Suppressor macrophage (primary cell): ENCODE data around the gene TMEM138.
A peak's percentile ranks its signal among the peaks of the same experiment; 100 is the strongest.
"Not testable (repeated sequence)": the region's sequence is repeated elsewhere in the genome, so short reads cannot be mapped to it uniquely, and the experiment has no call there.

Source experiments
- DNase-seq, 4 experiments: peaks; one replicate each; pipeline ENCODE4 v3.0.0-alpha.2; 2020 to 2022

Gene TMEM138

DNA sequence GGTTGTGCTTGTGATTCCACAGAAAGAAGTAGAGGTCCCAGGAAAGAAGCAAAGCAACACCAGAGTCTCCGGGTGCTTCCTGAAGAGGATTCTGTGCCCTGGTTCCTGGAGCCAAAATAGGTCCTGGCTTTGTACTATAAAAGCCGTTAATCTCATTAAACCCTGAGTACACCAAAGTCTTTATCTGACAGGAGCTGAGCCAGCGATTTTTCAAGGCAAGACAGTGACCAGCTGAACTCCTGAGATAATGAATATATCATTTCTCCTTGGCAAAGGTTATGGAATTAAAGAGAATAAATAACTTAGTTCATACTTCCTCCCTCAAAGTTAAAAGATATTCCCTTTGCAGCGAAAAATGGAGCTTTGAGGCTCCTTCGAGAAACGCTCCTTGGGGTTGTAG is 5.2 kb downstream of the TMEM138 start:
- DNase-seq, result no peak

DNA sequence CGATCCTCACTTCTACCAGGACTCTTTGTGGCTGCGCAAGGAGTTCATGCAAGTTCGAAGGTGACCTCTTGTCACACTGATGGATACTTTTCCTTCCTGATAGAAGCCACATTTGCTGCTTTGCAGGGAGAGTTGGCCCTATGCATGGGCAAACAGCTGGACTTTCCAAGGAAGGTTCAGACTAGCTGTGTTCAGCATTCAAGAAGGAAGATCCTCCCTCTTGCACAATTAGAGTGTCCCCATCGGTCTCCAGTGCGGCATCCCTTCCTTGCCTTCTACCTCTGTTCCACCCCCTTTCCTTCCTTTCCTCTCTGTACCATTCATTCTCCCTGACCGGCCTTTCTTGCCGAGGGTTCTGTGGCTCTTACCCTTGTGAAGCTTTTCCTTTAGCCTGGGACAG is 6.5 kb downstream of the TMEM138 start:
- DNase-seq, result peak in 3 of 4 experiments; percentile 31 to 67 (median 50)

DNA sequence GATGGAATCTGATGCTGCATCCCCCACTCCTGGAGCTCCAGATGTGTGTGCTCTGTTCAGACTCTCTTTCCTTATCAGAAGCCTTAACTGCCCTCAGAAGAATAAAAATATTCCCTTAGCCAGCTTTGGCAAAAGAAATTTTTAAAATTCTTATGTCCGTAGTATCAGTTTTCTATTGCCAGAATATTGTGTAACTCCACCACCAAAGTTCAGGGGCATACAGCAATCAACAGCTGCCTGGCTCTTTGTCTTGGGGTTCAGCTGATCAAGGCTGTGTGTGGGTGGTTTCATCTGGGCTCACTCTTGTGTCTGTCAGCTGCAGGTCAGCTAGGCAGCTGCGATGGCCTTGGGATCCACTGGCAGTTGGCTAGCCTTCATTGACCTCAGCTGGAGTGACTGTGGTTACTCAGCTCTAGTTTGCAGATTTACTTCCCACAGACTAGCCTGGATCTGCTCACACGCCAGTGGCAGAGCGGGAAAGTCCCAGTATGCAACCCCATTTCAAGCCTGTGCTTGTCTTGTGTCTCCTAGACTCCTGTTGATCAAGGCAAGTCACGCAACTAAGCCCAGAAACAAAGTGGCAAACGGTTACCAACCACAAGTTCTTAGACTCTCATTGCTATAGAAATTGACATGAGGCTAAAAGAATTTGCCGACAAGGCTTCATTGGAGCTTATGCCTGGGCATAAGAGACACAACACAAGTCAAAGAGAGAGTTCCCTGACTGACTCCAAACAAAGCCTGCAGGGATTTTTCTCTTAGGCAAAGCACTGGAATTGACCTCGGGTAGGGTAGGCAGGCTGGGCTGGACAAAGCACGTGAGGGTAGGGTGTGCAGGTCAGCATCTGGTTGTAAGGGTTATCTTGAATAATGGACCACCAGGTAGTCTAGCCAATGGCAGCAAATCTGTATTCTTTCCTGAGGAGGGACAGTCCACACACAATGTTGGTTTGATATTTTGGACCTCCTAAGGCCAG is 7.5 kb downstream of the TMEM138 start:
- peak; percentile 88 to 97 (median 94) for DNase-seq

DNA sequence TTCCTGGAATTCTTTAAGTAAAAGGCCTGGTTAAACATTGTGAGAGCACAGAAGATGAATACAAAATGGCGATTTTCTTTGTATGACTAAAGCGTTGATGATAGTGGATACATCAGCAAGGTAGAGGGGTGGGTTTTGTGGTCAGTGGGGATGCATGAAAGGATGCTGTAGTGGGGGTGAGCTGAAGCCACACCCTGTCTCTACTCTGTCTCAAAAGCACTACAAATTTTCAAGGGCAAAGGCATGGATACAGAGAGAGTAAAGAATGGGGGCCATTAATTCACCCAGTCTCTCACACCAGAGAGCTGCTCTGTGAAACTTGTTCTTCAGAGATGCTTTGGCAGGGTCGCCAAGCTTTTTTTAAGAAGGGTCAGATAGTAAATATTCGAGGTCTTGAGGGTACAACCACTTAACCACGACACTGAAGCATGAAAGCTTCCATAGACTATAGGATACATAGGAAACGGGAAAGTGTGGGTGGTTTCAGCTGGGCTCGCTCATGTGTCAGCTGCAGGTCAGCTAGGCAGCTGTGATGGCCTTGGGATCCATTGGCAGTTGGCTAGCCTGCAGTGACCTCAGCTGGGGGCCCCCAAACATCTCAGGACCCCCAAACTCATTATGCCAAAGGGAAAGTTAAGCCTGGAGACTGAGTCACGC is 8.3 kb downstream of the TMEM138 start:
- DNase-seq, result peak in 3 of 4 experiments; percentile 37 to 59 (median 42)

DNA sequence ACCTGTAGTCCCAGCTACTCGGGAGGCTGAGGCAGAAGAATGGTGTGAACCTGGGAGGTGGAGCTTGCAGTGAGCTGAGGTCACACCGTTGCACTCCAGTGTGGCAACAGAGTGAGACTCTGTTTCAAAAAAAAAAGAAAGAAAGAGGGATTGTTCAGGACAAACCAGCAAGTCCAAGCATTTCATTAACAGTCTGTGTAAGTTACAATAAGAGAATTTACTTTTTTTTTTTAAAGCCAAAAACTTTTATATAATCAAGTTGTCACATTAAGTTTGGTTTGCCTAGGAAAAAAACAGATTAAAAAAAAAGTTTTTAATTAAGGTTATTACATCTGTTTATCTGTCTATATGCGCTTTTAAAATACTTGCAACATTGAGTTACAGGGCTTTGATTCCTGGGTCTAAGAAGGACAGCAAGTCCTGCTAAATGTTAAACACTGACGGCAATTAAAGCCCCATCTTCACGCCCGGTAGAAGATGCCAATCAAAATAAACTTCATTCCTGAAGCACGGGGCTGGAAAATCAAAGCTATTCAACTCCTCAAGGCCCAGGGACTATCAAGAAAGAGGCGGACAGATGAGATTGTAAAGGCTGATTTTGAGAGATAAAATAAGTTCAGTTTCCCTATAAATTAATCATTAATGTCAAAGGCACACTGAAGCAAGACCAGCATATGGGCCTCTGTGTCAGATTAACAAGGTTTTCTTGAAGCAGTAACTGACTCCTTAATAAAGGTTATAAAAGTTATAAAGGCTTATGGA is 10.7 kb downstream of the TMEM138 start:
- no peak for DNase-seq

DNA sequence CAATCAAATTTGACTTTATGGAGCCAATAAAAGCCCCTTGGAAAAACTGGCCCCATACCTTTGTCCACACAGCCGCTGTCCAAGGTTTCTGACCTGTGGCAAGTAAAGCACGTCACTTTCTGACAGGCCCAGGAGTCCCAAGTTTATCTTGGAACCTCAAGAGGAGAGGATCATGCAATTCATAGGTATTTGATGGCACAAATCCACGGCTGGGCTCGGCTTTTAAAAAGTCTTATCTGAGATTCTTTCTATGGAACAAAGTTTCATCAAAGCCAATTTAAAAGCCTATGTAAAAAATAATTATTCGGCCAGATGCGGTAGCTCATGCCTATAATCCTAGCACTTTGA is 13.6 kb downstream of the TMEM138 start:
- DNase-seq, result no peak

DNA sequence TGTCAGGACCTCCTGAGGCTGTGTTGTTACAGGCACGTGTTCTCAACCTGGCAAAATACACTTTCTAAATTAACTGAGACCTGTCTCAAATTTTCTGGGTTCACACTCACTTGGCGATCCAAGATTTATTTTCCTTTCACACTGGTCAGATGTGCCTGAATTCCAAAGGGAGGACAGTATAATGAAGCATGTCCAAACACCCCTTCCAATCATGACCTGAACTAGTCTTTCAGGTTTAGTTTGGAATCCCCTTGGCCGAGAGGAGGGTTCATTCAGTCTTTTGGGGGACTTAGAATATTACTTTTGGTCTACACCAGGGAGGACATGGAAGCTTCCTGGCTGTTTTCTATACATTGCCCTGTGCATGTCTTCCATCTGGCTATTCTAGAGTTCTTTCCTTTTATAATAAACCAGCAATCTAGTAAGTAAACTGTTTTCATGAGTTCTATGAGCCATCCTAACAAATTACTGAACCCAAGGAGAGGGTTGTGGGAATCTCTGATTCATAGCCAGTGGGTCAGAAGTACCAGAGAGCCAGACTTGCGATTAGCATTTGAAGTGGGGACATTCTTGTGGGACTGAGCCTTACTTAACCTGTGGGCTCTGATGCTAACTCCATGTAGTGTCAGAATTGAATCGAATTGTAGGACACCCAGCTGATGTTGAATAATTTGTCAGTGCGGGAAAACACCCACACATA is 15.4 kb downstream of the TMEM138 start:
- peak in 1 of 4 experiments; percentile 43 for DNase-seq

DNA sequence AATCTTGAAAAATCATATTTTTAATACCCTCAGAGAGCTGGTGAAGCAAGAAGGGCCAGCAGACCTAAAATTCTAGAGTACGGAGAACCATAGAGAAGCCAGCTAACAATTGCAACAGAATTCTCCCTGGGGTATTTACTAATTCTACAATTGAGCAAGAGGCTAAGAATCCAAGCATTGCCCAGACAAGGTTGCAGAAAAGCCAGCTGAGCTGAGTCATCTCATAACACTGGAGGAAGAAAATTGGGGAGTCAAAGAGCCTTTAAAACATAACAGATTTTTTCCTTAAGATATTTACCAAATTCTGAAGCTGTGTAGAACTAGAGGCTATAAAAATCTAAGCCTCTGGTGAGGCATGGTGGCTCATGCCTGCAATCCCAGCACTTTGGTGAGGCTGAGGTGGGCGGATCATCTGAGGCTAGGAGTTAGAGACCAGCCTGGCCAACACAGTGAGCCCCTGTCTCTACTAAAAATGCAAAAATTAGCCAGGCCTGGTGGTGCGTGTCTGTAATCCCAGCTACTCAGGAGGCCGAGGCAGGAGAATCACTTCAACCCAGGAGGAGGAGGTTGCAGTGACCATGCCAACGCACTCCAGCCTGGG is 16.6 kb downstream of the TMEM138 start:
- peak; percentile 77 to 95 (median 88) for DNase-seq

DNA sequence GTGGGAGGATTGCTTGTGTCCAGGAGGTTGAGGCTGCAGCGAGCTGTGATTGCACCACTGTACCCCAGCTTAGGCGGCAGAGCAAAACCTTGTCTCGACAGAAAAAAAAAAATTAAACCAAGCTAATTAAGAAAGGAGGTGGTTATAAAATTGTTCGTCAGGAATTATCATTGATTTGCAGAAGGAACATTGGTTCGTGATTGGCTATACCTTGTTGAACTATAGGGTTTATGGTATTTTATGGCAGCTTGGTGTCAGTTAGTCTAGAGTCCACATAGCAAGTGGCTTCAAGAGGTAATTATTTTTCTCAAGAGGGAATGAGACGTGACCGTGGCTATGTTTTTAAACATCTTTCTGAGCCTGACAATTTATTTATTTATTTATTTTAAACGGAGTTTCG is 18.7 kb downstream of the TMEM138 start:
- no peak for DNase-seq

DNA sequence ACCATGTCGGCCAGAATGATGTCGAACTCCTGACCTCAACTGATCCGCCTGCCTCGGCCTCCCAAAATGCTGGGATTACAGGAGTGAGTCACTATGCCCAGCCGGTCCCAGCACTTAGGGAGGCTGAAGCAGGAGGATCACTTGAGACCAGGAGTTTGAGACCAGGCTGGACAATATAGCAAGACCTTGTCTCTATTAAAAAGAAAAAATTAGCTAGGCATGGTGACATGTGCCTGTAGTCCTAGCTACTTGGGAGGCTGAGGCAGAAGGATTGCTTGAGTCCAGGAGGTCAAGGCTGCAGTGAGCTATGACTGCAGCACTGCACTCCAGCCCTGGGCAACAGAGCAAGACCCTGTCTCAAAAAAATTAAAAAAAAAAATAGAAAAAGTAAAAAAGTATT is 21.7 kb downstream of the TMEM138 start:
- not testable (repeated sequence) for DNase-seq

DNA sequence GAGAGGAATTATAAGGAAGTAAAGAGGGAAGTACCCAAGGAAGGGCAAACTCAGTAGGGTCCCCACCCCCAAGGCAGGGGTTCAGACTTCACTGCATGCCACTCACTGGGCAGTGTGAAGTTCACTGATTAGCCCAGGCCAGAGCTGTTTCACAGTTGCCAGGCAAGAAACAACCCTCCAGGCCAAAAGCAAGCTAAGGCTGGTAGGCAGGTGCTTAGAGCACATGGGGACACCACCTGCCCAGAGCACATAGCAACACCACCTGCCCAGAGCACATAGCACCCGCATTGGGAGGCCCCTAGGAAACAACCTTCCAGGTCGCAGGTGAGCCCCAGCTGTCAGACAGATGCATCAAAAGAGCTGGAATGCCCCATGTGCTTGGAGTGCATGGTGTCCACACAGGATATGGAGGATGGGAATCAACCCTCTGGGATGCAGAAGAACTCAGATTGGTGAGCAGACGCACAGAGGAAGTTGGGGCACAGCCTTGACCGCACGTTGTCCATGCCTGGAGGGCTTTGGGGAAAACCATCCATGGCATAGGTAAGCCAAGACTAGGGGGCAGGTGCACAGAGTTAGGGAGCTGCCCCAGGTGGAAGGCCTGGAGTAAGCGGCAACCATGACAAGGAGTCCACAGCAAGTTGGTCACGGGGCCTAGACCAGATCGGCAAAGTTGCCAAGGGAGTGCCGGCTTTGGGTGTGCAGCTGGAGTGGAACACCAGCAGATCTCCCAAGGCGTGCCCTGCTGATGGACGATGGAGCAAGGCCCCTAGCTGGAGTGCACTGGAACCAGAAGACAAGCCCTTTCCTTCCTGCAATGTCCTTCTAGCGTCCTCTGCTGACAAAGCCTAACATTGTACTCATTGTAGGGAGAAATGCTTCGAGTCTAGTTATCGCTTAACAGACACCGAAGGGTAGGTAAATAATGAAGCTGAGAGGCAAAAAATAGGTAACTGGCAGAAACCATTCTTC is 22.4 kb downstream of the TMEM138 start:
- DNase-seq, result peak; percentile 26 to 63 (median 50)

DNA sequence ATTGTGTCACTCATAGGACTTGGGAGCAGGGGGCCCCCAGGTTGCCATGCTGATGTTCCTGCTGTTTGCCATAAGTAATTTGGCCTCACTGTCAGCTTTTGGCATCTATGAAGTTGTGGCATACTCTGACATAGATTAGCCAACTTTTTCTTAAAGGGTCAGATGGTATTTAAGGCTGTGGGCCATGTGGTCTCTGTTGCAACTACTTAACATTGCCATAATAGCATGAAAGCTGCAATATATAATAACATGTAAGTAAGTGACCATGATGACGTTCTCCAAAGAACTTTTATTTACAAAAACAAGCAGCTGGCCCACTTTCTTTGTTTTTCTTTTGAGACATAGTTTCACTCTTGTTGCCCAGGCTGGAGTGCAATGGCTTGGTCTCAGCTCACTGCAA is 28.0 kb downstream of the TMEM138 start:
- no peak for DNase-seq

DNA sequence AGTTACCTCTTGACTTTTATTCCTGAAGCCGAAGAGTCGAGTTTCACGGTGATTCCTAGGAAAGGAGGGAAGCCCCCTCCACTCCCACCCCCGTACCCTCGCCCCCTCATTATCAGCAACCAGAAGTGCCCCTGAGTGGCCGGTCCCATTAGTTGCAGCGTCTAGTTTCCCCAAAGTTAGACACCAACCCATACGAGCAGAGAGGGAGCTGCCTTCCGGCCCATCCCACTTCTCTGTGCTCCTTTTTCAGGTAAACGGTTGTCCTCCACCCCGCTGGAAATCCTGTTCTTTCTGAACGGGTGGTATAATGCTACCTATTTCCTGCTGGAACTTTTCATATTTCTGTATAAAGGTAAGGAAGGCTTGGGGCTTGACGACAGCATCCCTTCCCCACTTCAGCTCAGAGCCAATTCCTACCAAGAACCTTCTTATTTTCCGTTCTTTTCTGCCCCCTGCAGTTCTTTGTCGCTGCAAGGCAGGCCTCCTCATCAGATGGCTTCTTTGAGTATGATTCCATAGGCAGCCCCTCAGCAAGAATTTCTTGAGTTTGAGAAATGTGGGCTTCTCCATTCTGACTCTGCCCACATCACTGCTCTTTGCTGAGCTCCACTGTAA is 30.9 kb downstream of the TMEM138 start:
- peak in 1 of 4 experiments; percentile 26 for DNase-seq

DNA sequence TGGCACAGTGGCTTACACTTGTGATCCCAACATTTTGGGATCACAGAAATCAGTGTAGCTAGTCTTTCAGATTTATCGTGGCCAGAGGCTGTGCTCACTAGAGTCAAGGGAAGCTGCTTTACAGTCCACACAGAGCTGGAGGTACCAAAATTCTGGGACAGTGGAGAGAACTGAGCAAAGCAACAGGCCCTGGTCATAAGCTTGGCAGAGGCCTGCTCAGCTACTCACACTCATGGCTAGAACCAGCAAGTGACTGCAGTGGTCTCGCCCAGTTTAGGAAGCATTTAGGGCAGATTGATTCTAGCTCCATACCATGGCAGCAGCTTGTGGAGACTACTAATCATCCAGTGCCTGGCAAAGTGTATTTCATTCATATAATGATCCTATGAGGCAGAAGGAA is 39.0 kb downstream of the TMEM138 start:
- DNase-seq, result no peak

DNA sequence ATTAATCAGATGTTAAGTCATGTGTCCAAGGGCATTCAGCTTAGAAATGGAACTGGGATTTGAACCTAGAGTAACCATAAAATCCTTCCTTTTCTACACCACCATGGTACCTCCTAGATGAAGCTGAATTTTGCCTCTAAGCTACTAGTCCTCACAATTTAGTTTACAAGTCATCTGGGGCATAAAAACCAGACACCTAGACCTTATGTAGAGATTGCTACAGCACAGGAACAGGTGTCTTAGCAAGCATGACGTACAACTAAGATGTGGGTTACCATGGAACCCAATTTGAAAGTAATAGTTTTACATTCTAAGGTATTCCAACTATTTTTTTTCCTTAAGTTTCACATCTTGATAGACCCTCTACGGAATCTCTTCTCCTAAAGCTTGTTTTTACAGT is 39.4 kb downstream of the TMEM138 start:
- no peak for DNase-seq

DNA sequence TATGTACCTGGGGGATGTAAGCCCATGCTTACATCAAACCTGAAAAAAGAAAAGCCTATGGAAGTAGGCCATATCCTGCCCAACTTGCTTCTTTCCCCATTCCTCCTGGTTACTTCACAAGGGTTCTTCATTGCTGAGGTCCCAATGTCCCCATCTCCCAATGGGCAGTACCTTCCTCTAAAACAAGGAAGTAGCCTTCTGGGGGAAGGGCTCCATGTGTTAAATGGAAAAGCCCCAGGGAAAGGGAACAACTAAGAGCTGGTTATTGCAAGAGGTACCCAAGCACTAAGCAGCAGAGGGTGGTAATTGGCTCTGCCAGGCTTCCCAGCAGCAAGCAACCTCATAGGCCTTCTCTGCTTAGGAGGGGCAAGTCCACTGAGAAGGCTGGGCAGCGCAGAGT is 41.5 kb downstream of the TMEM138 start:
- DNase-seq, result peak; percentile 36 to 71 (median 67)

DNA sequence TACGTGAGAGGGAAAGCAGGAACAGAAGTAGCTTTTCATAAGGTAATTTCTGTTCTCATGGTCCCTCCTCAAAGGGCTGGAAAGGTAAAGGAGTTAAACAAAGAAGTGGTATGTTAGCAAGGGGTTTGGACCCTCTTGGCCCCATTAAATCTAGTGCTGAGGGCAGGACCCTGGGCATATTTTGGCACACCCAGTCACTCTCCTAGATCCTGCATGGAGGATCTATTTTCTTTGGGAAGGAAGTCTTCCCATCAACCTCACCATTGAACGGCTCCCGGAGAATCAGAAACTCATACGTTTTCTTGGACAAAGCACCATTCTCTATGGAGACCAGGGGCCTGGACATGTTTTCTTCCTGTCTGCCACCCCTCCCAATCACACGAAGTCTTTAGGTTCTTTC is 41.9 kb downstream of the TMEM138 start:
- DNase-seq, result no peak

DNA sequence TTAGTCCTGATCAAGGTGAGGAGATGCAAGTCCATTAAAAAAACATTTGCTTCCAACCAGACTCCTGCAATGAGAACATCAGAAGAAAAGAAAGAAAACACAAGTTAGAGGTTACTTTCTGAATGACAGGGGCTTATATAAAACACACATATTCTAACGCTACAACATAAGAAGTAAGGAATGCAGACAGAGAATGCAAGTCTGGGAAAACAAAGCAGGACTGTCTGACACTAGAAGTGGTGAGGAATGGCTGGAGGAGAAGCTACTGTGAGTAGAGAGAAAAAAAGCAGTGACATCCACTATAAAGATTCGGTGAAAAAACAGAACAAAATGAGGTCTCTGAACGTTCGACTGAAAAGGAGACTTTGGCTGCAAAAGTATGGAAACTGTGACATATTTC is 42.5 kb downstream of the TMEM138 start:
- DNase-seq, result no peak

DNA sequence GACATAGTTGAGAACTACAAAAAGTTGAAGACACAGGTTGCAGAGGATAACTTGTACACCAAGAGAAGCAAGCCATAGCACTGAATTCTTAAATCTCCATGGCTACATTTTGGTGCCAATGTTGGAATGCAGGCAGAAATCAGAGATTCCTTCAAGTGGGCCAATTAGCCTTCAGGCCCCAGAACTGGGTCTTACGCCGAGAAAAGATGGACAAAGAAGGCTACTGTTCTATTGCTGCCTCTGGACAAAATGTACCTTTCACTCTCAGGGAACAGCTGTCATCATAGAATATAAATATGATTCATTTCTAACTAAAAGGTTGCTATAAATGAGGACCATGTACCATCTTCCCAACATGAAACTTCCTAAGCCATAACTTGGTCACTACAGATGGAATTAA is 43.9 kb downstream of the TMEM138 start:
- no peak for DNase-seq

DNA sequence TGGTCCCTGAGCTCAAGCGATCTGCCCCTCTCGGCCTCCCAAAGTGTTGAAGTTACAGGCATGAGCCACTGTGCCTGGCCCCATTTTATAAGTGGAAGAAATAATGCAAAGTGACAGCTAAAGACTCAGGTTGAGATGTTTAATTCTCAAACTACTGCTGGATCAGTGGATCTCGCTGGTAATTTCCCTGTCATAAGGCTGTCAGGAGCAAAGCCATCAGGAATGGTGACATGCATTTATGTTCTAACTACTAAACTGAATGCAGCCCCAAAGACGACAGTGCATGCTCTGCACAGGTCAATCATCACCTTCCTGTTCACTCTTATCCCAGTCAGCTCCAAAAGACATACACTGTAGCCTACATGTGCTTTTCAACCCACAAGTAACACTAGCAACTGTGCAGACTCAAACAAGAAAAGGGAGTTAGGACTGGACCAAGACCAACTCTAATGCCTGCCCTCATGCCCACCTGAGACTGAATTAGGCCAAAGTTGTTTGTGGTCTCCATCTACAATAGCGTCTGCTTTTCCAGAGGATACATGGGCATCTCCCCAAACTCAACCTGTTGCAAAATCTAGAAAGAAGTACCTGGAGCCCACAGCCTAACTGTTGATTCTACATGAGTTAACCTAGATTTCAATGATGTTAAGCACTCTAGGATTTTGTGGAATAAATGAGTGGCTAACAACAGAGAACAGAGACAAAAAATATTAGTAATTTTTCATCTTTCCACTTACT is 45.0 kb downstream of the TMEM138 start:
- DNase-seq, result no peak
